ENCODE data around the gene GRM8.

Gene GRM8

DNA sequence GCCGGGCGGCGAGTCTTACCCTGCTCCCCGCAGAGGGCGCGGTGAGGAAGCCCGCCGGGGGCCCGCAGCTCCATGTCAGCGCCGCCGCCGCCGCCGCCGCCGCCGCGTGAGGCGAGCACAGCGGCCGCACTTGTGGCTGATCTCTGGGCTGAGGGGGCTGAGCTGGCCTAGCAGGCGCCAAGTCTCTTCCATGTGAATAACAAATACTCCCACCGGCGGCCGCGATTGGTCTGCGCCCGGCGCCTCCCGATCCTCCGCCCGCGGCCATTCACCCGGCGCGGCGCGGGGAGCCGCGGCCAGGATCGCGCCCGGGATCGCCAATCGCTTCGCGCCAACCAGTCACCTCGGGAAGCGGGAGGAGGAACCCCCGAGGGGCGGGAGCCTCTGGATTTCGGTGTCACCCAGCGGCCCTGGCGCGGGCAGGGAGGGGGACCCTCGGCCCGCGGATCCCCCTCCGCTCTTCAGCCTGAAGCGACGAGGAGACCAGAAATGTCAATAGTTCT is at the start of gene GRM8:
GRM8 (minus strand) TSS at position 164 of the 503 bp plus-strand sequence.
- DNase-seq = peak; percentile 78

DNA sequence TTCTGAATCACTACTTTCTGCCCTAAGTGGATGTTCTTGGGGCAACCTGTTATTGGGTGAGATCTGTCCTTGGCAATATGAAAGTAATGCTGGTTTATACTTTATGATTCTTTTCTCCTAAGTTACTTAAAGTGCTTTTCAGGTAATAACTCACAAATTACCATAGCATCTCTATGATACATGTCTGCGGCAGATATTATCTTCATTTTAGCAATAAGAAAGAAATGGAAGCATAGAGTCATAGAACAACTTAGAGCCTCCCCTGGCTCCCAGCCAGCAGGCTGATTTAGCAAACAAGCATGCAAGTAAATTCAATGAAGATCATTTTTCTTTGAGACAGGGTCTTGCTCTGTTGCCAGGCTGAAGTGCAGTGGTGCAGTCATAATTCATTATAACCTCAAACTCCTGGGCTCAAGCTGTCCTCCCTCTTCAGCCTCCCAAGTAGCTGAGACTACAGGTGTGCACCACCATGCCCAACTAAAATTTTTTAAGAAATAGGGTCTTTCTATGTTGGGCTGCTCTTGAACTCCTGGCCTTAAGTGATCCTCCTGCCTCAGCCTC is 38.1 kb upstream of the GRM8 start:
- peak; percentile 39 for DNase-seq

DNA sequence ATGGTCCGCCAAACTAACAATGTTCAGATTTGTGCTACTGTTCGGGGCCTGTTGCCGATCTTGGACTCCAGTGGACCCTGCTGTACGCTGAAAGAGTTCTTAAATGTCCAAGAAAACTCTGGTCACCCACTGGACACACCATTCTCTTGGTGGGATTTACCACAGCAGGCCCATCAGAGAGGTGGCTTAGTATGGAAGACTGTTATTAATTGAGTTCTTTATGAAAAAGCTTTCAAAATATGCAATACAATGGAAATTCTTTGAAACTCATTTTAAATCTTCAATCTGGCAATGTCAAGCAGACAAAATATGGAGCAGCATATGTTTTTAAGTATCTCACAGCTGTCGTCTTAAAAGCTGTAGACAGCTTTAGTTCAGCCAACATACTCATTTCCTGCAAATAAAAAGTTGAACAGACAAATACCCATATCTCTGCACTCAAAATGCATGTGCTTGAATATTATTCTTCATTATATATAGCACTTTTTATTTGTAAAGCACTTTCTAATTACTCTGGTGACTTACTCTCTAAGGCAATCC is 37.4 kb upstream of the GRM8 start:
- DNase-seq = peak; percentile 58

DNA sequence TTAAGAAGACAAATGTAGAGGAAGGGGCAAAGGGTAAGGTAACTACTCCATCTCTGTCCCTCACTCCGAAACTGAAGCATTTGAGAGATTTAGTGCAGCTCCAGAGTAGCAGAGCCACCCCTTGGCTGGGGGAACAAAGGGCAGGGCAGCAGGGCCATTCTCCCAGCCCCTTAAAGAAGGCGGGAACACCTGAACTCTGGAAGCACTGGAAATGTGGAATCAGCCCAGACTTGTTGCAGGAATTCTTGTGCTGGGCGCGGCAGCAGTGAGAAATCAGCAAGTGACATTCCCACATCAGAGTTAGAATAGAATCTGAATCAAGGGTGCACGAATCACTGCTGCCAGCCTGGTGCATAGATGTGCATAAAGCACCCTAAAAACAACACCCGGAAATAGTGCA is 34.4 kb upstream of the GRM8 start:
- no peak for DNase-seq

DNA sequence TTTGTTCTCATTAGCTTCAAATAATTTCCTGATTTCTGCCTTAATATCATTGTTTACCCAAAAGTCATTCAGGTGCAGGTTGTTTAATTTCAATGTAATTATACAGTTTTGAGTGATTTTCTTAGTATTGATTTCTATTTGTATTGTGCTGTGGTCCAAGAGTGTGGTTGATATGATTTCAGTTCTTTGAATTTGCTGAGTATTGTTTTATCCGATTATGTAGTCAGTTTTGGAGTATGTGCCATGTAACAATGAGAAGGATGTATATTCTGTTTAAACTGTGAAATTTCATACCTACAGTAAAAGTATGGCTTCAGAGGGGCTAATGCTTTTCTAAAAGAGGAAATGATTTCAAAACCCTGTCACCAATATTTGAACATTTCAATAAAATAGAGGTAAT is 17.4 kb upstream of the GRM8 start:
- DNase-seq = no peak

DNA sequence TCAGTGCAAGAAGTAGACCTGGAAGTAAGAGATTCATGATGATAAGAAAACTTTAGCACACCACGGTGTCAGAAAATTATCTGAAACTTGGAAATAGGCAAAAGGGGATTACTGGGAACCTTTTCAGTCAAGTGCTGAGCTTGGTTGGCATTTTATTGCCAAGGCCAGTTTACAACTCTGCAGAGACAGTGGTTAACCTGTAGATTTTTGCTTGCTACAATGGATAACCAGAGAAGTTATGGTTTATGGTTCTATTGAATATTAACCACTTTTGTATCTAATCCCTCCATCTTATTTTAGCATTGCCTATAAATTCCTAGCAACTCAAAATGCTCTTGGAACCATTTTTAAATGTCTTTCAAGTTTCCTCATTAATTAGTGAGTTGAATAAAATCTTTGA is 13.3 kb upstream of the GRM8 start:
- no peak for DNase-seq

DNA sequence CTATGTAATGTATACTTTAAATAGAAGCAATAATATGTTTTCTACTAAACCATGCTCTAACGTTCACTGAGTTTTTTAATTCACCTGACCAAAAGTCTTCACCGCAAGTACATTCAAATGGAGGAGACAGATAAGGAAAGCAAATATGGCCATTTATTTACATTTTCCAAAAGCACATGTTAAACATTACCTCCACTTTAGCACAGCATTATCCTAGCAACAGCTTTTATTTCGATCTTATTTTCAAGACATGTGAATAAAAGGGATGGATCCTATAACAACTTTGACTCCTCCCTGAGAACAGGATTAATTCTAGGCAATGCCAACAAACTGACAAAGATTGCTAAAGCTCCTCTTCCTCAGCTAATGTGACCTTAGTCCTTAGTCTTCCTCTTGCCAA is 11.5 kb upstream of the GRM8 start:
- DNase-seq = no peak

DNA sequence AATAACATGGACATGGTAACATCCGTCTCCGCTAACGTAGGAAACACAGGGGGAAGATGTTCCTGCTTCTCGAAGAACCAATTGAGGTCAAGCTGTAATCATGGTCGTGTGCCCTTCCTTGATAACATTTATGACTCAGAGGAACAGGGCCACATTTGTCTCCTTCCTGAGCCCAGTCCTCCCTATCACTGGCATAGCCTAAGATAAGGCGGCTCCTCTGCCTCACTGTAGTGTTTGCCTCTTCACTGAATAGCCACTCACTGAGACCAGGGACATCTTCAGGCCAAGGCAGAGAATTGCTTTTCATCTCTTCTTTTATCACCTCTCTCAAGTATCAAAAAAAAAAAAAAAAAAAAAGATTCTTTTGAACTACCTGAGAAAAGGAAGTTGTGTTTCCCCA is 5.4 kb upstream of the GRM8 start:
- DNase-seq = no peak

DNA sequence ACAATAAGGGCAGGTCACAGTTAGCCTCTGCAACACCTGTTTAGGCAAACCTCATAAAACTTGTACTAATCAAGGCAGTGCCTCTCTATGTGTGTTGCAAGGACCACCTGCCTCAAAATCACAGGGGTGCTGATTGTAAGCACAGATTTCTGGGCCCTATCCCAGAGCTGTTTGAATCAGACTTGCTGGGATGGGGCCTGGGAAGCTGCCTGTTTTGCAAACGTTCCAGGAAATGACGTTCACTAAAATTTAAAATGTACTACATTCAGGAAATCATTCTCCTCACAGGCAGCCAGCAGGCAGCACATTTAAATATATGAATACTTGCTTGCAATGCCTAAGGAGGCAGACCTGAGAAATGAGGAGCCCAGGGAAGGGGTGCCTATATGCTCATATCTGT is 4.3 kb upstream of the GRM8 start:
- no peak for DNase-seq

DNA sequence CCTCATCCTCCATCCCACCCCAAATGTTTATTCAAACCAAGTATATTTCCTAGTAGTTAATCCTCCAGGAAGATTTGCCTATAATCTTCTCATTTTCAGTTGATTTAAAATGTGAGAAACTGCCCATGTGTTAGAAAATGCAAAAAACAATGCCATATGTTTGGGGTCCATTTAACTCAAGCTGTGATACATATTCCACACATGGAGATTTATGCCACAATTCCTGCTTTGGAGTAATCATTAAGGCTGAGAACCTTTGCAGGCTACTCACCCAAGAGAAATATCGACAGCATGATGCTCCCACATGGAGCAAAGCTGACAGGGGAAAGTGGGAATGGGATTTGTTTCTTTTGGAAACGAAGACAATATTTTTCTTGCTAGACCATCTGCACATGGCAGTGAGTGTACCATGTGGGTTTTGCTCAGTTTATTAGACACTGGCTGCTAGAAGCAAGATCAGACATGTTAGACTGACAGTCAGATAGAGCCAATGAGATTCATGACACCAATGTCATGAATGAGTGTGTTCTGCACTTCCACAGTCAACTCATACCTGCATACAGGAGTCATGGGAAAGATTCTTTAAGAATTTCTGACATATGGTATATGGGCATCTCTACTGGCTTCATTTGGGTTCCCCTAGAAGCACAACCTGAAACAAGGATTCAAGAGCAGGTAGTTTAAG is 3.4 kb upstream of the GRM8 start:
- peak; percentile 92 for DNase-seq

DNA sequence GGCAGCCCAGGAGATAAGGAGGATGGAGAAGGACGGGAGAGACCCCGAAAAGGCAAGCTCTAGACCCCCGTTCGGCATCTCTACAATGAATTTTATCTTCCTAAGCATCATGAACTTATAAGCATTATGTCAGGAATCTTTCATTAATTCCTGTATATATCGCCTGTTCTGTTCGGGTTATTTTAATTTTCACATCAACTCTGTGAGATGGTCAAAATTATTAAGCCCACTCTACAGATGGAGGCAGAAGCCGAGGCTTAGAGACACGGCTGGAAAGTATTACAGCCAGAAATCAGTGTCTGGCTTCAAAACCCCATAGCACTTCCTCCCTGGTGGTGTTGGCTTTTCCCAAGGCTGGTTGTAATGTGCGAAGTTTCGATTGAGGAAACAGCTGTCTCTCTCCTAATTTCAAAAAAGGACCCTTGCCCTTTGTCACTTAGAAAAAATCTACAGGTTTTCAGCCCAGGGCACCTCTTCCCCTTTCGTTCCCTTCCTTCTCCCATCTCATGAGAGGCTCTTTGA is 1.5 kb upstream of the GRM8 start:
- no peak for DNase-seq

DNA sequence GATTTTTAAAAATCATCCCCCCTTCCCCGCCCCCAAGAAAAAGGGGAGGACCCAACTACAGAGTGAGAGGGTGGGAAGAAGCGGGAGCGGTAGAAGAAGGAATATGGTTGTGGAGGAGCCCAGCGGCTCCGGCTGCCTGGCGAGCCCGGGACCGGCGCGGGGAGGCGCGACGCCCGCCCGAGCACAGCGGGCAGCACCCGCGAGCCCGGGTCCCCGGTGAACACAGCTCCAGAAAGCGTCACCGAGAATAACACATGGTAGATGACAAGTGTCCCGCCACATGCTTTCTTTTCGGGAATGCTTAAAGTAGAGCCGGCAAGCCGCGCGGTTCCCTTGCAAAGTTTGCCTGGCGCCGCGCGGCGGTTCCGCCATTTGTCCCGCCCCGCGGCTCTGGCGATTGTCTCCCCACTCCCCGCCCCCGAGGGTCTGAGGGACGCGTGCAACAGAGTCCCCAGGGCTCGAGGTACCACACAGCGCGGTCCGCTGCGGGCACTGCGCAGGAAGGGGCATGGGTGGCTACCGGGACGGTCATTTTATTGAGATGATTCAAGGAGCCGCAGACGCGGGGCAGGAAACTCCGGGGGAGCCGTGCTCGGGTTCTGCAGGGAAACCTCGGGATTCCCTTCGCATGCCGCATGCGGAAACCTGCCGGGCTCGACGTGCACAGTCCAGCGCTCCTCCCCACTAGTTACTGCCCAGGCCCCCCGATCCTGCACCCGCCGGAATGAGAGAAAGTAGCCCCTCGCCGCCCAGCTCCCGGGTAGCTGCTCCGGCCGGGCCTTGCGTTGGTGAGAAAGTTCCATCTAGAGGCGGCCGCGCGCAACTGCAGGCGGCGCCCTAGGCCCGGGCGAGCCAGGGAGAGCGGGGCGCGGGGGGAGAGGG is 781 bp upstream of the GRM8 start:
- DNase-seq = peak; percentile 71

DNA sequence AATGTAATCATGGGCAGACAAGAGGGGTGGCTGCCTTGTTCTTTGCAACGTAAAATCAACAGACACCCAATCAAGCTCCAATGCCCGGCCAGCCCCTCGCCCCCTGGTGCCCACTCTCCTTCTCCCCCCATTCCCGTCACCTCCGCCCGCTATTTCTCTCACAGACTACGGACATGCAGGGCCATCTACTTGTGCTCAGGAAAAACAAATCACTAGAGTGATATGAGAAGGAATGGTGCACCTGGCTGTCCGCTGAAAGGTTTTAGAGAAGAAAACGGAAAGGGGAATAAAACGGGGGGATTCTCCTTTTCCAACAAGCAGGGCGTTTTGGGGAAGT is 396 bp downstream of the GRM8 start:
- no peak for DNase-seq

DNA sequence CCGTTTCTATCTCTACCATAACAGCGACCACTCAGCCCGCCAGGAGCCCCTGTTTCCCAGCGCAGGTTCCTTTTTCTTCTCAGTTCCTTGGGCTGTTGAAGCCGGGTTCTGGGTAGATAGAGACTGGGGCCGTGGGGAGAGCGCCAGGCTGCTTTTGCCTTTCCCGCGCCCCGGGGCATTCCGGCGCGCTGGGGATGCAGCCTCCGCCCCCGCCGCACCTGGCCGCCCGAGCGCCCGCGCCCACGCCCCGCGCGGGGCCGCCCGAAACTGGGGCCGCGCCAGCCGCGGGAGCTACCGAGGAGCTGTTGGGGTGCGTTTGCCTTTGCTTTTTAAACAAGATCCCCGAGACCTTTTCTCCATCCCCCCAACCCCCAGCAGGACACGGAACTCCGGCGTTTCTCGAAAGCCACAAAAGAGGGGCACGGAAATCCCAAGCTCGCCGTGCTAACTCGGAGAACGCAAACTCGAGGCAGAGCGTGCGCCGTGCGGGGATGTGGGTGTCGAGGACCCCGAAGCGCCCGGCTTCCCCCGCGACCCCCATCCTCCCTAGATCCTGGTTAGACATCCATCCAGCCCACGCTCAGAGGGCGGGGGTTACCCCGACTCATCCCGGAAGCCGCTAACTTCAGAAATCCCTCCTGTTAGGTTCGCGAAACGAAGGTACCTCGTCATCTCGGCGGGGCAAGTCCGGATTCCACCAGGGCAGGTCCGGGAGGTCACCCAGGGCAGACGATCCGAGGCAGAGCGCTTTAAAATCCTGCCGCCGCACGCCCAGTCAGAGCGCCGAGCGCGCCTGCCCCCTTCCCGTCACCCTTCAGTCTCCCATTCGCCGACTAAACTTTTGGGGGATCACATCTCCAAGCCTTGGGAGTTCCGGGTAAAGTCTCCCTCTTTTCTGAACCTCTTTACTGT is 1.0 kb downstream of the GRM8 start:
- no peak for DNase-seq

DNA sequence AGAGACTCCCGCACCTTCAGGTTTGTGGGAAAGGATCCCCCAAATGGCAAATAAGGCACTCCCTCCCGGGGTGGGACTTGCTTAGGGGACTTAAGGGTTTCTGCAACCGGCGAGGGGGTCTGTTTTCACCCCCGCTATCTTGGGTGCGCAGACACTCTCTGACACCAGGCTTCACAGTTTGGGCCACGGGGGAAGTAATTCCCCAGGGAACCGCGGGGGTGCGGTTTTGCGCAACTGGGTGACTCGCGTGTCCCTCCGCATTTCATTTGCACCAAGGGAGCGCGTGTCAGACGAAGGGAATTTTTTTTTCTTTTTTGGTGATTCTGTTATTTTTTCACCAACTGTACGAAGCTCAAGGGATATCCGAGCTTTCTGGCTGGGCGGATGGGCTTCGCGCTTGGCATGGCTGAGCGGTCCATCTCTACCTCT is 1.7 kb downstream of the GRM8 start:
- no peak for DNase-seq

DNA sequence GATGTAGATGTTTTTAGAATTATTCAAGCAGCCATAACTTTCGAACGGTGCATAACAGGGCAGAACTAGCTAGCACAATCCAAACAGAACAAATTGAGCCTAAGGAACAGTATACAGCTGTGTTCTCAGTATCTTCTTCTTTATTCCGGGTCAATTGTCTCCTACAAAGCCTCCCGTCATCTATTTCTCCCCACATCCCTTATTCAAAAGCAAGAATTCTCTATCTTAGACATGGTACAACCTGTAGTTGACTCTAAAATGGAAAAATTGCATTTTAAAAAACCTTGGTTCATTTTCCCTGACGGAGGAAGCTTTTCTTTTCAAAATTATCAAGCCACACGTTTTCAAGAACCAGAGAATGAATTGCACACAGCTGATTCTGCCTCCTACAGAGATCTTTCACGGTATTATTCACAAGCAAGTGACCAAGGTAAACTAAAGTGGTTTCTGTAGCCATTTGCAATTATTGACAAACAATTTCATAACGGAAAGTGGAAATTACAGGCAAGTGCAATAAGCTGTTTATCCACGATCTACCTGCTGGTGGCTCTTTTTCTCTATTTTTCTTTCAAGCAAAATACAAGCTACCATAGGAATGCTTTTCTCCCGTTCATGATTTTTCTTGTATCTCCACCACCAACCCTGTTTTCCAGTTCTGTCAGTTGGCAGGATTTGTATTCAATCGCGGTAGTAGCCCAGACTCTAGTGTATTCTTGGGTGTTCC is 2.3 kb downstream of the GRM8 start:
- peak; percentile 26 for DNase-seq

DNA sequence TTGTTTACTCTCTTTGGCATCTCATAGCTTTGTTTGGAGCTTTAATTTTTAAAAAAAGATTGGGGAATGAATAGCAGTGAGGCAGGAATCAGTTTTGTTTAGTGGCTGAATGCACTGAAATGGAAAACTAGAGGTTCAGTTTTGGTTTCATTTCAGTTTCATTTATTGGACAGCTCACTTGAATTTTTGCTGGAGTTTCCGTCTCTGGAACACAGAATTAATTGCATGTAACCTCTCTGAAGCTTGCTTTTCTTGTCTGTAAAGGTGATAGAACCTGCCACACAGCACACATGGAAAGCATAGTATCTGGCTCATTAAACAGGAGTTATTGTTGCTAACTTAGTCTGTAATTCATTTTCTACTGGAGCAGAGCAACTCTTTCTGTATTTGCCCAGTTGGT is 7.1 kb downstream of the GRM8 start:
- DNase-seq = peak; percentile 82

DNA sequence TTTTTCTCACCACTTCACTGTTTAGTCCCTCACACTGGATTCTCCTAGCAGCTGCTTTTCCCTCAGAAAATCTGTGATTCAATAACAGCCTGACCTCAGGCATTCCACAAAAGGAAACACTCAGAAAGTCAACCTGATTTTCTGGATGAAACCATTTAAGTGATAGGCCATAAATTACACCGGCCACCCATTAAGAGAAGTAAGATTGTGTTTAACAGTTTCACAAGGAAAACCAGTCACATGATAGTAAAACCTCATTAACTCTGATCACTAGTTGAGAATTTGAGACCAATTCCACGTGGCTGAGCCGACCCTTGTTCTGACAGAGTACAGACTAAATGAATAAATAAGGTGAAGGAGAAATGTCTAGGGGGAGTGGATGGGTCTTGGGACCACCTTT is 7.7 kb downstream of the GRM8 start:
- DNase-seq = no peak

DNA sequence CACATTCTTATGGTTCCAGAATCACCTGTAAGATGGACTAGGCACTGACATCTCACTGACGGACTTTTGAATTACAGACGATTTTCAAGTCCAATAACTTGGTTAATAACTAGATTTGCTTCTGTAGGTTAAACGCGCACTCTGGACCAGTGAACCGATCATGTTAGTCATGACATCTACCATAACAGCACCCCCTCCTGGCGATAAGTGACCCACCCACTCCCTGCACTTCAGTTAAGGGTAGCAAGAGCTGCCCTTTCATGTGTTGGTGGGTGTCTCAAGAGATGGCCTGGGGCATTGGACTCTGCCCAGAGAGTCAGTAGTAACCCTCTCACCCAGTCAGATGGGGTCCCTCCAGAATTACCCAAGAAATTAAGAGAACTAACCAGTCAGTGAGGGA is 12.9 kb downstream of the GRM8 start:
- no peak for DNase-seq

DNA sequence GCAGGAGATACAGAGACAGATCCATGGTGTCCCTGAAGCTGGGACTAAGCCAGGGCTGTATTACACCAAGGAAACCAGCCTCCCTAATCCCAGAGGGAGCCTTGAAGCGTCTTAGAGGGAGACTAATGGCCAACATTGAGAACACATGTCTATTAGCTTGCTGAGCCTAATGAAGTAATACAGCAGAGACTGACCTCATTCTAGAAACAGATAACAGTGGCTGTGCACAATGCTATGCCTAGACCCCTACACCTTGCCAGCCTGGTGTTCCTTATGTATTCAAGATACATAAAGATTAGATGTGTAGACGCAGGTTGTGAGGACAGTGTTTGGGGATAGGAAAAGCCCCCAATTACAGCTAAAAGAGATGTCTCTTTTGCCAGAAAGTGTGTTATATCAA is 19.1 kb downstream of the GRM8 start:
- DNase-seq = no peak

DNA sequence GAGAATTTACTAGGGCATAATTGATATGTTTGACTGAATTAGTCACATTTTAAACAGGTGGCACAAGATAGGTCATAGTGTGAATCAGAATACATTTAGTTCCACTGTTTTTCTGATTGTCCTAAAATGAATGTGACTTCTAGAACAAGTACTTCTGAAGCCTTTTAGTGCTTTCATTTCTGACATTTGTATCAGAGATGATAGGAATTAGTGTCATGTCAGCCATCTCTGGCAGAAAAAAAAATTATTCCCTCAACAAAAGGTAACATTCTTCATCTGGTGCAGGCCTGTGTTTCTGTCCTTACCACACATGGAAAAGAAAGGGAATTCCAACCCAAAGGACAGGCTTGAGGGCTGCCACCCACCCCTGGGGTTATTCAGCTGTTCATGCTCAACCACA is 21.3 kb downstream of the GRM8 start:
- no peak for DNase-seq
